Gastrocnemius medialis (tissue), 4 donors: ENCODE results near the gene GRIK3.

Experiments used
- POLR2A ChIP-seq, 2 donors: fragments of 450-650 bp; IDR thresholded peaks; one replicate each; pipeline ENCODE4 v1.6.1; 2017; ENCODE audit warnings: antibody characterized with exemption in 2 of 2, mild to moderate bottlenecking in 2 of 2, moderate library complexity in 2 of 2
- TF ChIP-seq, protein P1 (sequence below), 5 experiments: fragments of 450-650 bp in 3 of 5; fragments of 200-600 bp in 2 of 5; sonication (generic) in 2 of 5; IDR thresholded peaks in 4 of 5; conservative IDR thresholded peaks in 1 of 5; 1 replicate in 4 of 5; 2 replicates in 1 of 5; pipeline ENCODE4 v1.5.1; 2016 to 2019; ENCODE audit warnings: antibody characterized with exemption in 5 of 5, mild to moderate bottlenecking in 3 of 5, moderate library complexity in 3 of 5

DNA sequence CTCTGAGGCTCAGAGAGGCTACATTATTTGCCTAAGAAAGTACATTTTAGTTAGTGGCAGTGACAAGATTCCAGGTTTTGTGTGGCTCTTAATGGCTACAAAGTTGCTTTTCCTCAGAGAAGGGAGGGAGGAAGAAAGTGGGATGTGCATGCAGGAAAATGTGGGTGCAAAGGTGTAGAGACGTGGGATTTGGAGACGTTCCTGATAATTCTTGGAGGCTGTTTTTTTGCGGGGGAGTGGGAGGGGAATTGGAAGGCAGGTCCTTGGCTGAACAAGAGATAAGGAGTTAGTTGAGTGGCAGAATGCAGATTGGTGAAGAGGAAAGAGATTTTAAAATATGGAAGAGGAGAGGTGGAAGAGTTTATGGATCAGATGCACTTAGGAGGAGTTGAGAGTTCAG, 258.1 kb downstream of the GRIK3 start:
- TF ChIP-seq POLR2A (IDR thresholded peaks at IDR 0.05): no peak
- TF ChIP-seq, protein P1, sequence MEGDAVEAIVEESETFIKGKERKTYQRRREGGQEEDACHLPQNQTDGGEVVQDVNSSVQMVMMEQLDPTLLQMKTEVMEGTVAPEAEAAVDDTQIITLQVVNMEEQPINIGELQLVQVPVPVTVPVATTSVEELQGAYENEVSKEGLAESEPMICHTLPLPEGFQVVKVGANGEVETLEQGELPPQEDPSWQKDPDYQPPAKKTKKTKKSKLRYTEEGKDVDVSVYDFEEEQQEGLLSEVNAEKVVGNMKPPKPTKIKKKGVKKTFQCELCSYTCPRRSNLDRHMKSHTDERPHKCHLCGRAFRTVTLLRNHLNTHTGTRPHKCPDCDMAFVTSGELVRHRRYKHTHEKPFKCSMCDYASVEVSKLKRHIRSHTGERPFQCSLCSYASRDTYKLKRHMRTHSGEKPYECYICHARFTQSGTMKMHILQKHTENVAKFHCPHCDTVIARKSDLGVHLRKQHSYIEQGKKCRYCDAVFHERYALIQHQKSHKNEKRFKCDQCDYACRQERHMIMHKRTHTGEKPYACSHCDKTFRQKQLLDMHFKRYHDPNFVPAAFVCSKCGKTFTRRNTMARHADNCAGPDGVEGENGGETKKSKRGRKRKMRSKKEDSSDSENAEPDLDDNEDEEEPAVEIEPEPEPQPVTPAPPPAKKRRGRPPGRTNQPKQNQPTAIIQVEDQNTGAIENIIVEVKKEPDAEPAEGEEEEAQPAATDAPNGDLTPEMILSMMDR (IDR thresholded peaks at IDR 0.05 in 4 of 5, conservative IDR thresholded peaks at IDR 0.05 in 1 of 5): no peak
